Subcutaneous adipose tissue (tissue), 4 donors: ENCODE measurements around the gene PTPN12. TPM values are rescaled to one million over a fixed set of nuclear protein-coding genes. Genes with fewer than 3 reads are reported as not detected.

Experiments
- CTCF ChIP-seq: fragments of 450-650 bp; IDR thresholded peaks from one replicate; pipeline ENCODE4 v1.5.1; 2016; ENCODE audit warnings: low read depth, mild to moderate bottlenecking, control low read depth, antibody characterized with exemption, moderate library complexity
- total RNA-seq, 4 donors: library from RNA; depleted of rRNA; stranded (reverse); fragments of >200 nt; gene quantifications; one replicate each; pipeline ENCODE4 v1.1.0, GENCODE V29; 2016

The PTPN12 gene
- total RNA-seq, 4 donors from 2014 or later = 147 to 243 (median 188) TPM

- TF ChIP-seq CTCF = no peak
Measured at GRCh38 chr7:77680266-77680665, 143.2 kb downstream of the PTPN12 start.

- TF ChIP-seq CTCF = no peak
Measured at GRCh38 chr7:77684030-77684429, 146.9 kb downstream of the PTPN12 start.

GRCh38 chr7:77685233-77685632, 148.1 kb downstream of the PTPN12 start:
- no peak for TF ChIP-seq CTCF

GRCh38 chr7:77687100-77687746, 150.1 kb downstream of the PTPN12 start:
- TF ChIP-seq CTCF = no peak

GRCh38 chr7:77687747-77688144, 150.7 kb downstream of the PTPN12 start:
- TF ChIP-seq CTCF = no peak

Other genes with a start within 250 kb of the PTPN12 start
- 10 to 100 TPM; 29.6 to 50.1 (median 40.9) TPM for gene GSAP, start 120.9 kb upstream of the PTPN12 start, total RNA-seq
- 10 to 100 TPM; 16.0 to 20.6 (median 18.5) TPM for gene RSBN1L, start 159.2 kb downstream of the PTPN12 start, total RNA-seq